T-cell (primary cell): ENCODE results near the gene PPP2R3B. TPM values are rescaled to one million over a fixed set of nuclear protein-coding genes. Genes with fewer than 3 reads are reported as not detected.
"Not testable (repeated sequence)": the region's sequence is repeated elsewhere in the genome, so short reads cannot be mapped to it uniquely, and the experiment has no call there.

Source experiments
- ATAC-seq, 4 experiments: fragments of 200-7000 bp in 3 of 4; fragments of 150-1000 bp in 1 of 4; cut with Tn5 transposase; replicated peaks in 1 of 4; 1 replicate in 3 of 4; 2 replicates in 1 of 4; pipeline ENCODE4 v1.10.0; 2021; ENCODE audit warnings: moderate library complexity in 3 of 4, mild to moderate bottlenecking in 2 of 4, moderate number of reproducible peaks in 1 of 4
- CTCF ChIA-PET, 2 donors: fragments of 300-600 bp; sonication (Branson Sonifier 250); formaldehyde crosslinking; loops; one replicate each; lab custom pipeline; 2022; ENCODE audit warnings: antibody characterized with exemption in 2 of 2; lab: Charles Lee
- POLR2A ChIA-PET, 2 donors: fragments of 300-600 bp; sonication (Branson Sonifier 250); formaldehyde crosslinking; loops; one replicate each; lab custom pipeline; 2022; ENCODE audit warnings: antibody characterized with exemption in 2 of 2; lab: Charles Lee
- DNase-seq, 35 experiments: peaks; one replicate each; pipeline versions ENCODE4 v3.0.0 to v3.0.0-alpha.2; 2013 to 2023
- H3K27ac ChIP-seq: one replicate; pipeline ENCODE4 v1.5.1; 2013; ENCODE audit warnings: low read length
- H3K27me3 ChIP-seq, 2 experiments: replicated peaks in 1 of 2; 1 replicate in 1 of 2; 2 replicates in 1 of 2; pipeline versions ENCODE4 v1.6.1 to v1.7.0; 2013; ENCODE audit warnings: low read length in 1 of 2, mixed read lengths in 1 of 2; ENCODE audit not compliant: control insufficient read depth in 2 of 2, insufficient read depth in 2 of 2; ENCODE audit errors: extremely low read depth in 1 of 2
- H3K36me3 ChIP-seq, 2 donors: 1 replicate in 1 of 2; 2 replicates in 1 of 2; pipeline versions ENCODE4 v1.6.1 to v1.7.0; 2013; ENCODE audit warnings: low read length in 1 of 2; ENCODE audit not compliant: control insufficient read depth in 2 of 2, insufficient read depth in 1 of 2; ENCODE audit errors: extremely low read depth in 1 of 2
- H3K4me1 ChIP-seq, 2 experiments: 1 replicate in 1 of 2; 2 replicates in 1 of 2; pipeline versions ENCODE4 v1.6.1 to v1.7.0; 2013; ENCODE audit warnings: low read length in 2 of 2, mixed read lengths in 1 of 2; ENCODE audit not compliant: insufficient read depth in 2 of 2, control insufficient read depth in 1 of 2; ENCODE audit errors: extremely low read depth in 1 of 2
- H3K4me3 ChIP-seq, 2 donors: 1 replicate in 1 of 2; 2 replicates in 1 of 2; pipeline versions ENCODE4 v1.5.1 to v1.7.0; 2013; ENCODE audit warnings: mild to moderate bottlenecking in 2 of 2, low read length in 1 of 2, moderate library complexity in 1 of 2; ENCODE audit not compliant: control insufficient read depth in 1 of 2; ENCODE audit errors: extremely low read depth in 1 of 2
- H3K9me3 ChIP-seq: 2 replicates; pipeline ENCODE4 v1.7.0; 2013
- H3K27ac Mint-ChIP-seq, 2 donors: one replicate each; pipeline ENCODE4 v1.8.0; 2020 to 2021; ENCODE audit warnings: mild to moderate bottlenecking in 2 of 2, mixed read lengths in 2 of 2
- H3K27me3 Mint-ChIP-seq, 2 donors: one replicate each; pipeline ENCODE4 v1.8.0; 2021 to 2022; ENCODE audit warnings: mixed read lengths in 2 of 2
- H3K36me3 Mint-ChIP-seq: one replicate; pipeline ENCODE4 v1.8.0; 2021; ENCODE audit warnings: mixed read lengths
- H3K4me1 Mint-ChIP-seq, 3 donors: one replicate each; pipeline ENCODE4 v1.8.0; 2020 to 2022; ENCODE audit warnings: mixed read lengths in 3 of 3, mild to moderate bottlenecking in 1 of 3
- H3K4me3 Mint-ChIP-seq, 3 donors: one replicate each; pipeline ENCODE4 v1.8.0; 2020 to 2022; ENCODE audit warnings: mild to moderate bottlenecking in 3 of 3, mixed read lengths in 3 of 3, moderate library complexity in 3 of 3
- H3K9me3 Mint-ChIP-seq, 3 donors: one replicate each; pipeline ENCODE4 v1.8.0; 2020 to 2022; ENCODE audit warnings: mixed read lengths in 3 of 3
- WGBS: methylation state at CpG from one replicate; pipeline ENCODE4 v1.1.5; 2013; ENCODE audit warnings: missing lambda C conversion rate; ENCODE audit not compliant: insufficient coverage; 5-methylcytosine and 5-hydroxymethylcytosine counted together
- total RNA-seq, 35 experiments: library from RNA in 6 of 35; stranded (reverse) in 6 of 35; fragments of 120-200 nt in 1 of 35; gene quantifications; one replicate each; pipeline versions ENCODE4 v1.2.1 to v1.2.4 and lab custom pipeline; 2013 to 2026

Gene PPP2R3B
- total RNA-seq, 5 donors from 2014 or later (not counting 1 experiment from before 2014, with no cell fraction given) = 30.5 to 56.5 (median 46.6) TPM

GRCh38 chrX:332496-332860 lies 54.2 kb downstream of the PPP2R3B start:
- H3K9me3 ChIP-seq = no peaks in the 10 kb centered on the region
- H3K4me1 Mint-ChIP-seq = peaks cover 0 to 3% (median 0%) of the 10 kb centered on the region in 3 donors
- 94% methylated on average over 17 of the region's 23 CpGs for WGBS
- peaks cover 0 to 2% of the 10 kb centered on the region in 2 donors for H3K27me3 Mint-ChIP-seq
- H3K4me1 ChIP-seq = peaks cover 0 to 17% of the 10 kb centered on the region in 2 experiments
- H3K4me3 ChIP-seq = no peak overlapping the region
- no peak for DNase-seq
- peaks cover 0 to 32% of the 10 kb centered on the region in 2 experiments for H3K27me3 ChIP-seq
- no peak for ATAC-seq
- H3K36me3 ChIP-seq = peaks cover 8 to 10% of the 10 kb centered on the region in 2 donors
- H3K36me3 Mint-ChIP-seq = peaks cover 19% of the 10 kb centered on the region
- no peak overlapping the region for H3K4me3 Mint-ChIP-seq
- ChIA-PET POLR2A (no interaction called here), CTCF (no interaction called here)
- no peaks in the 10 kb centered on the region for H3K9me3 Mint-ChIP-seq
- H3K27ac Mint-ChIP-seq = no peak overlapping the region
- no peak overlapping the region for H3K27ac ChIP-seq

- peaks cover 15% of the 10 kb centered on the region for H3K36me3 Mint-ChIP-seq
- Histone ChIP-seq H3K9me3 (no peaks in the 10 kb centered on the region), H3K36me3 (peaks cover 4 to 6% of the 10 kb centered on the region in 2 donors), H3K27me3 (peaks cover 0 to 32% of the 10 kb centered on the region in 2 experiments), H3K4me1 (peaks cover 0 to 17% of the 10 kb centered on the region in 2 experiments), H3K27ac (no peak overlapping the region), H3K4me3 (peak overlapping the region; percentile 7 to 32)
- peak overlapping the region in 1 of 3 donors; percentile 66 for H3K4me3 Mint-ChIP-seq
- no peak overlapping the region for H3K27ac Mint-ChIP-seq
- ChIA-PET CTCF (no interaction called here), POLR2A (no interaction called here)
- 63% methylated on average over 30 of the region's 35 CpGs for WGBS
- ATAC-seq = no peak
- DNase-seq = no peak
- peaks cover 0 to 3% (median 0%) of the 10 kb centered on the region in 3 donors for H3K4me1 Mint-ChIP-seq
- no peaks in the 10 kb centered on the region for H3K9me3 Mint-ChIP-seq
- H3K27me3 Mint-ChIP-seq = peaks cover 0 to 2% of the 10 kb centered on the region in 2 donors
Measured at GRCh38 chrX:331825-332495, 54.7 kb downstream of the PPP2R3B start.

GRCh38 chrX:331151-331824 lies 55.4 kb downstream of the PPP2R3B start:
- H3K4me1 Mint-ChIP-seq = peaks cover 0 to 3% (median 0%) of the 10 kb centered on the region in 3 donors
- DNase-seq = peak in 2 of 35 experiments; percentile 15 to 33
- Histone ChIP-seq H3K27ac (no peak overlapping the region), H3K9me3 (no peaks in the 10 kb centered on the region), H3K4me1 (peaks cover 0 to 17% of the 10 kb centered on the region in 2 experiments), H3K4me3 (peak overlapping the region; percentile 7 to 32), H3K36me3 (peaks cover under 1 to 4% of the 10 kb centered on the region in 2 donors), H3K27me3 (peaks cover 0 to 32% of the 10 kb centered on the region in 2 experiments)
- no peak overlapping the region for H3K27ac Mint-ChIP-seq
- H3K27me3 Mint-ChIP-seq = peaks cover 0 to 2% of the 10 kb centered on the region in 2 donors
- ChIA-PET CTCF (no interaction called here), POLR2A (no interaction called here)
- H3K36me3 Mint-ChIP-seq = peaks cover 9% of the 10 kb centered on the region
- 5% methylated on average over 51 of the region's 51 CpGs for WGBS
- peak; percentile 50 to 86 (median 54) for ATAC-seq
- no peaks in the 10 kb centered on the region for H3K9me3 Mint-ChIP-seq
- H3K4me3 Mint-ChIP-seq = peak overlapping the region in 1 of 3 donors; percentile 66

DNA sequence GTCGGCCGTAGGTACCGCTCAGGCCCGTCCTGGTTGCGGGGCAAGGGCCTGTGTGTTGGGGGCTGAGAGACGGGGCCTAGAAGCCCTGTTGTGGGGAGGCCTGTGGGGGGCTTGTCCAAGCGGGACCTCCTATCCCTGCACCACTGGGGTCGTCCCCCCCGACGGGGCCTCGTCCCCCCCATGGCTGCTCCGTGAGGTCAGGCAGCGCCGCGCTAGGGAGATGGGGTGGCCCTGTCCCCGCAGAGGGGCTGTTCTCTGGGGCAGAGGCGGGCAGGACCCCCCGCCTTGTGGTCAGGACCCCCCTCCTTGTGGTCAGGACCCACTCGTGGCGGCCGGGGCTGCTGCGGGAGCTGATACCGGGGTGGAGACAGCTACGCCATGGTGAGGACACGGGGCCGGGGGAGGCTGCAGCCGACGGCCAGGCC lies 56.0 kb downstream of the PPP2R3B start:
- WGBS = 5% methylated on average over 19 of the region's 28 CpGs
- H3K27me3 Mint-ChIP-seq = peaks cover 0 to 2% of the 10 kb centered on the region in 2 donors
- peak overlapping the region in 1 of 3 donors; percentile 66 for H3K4me3 Mint-ChIP-seq
- POLR2A ChIA-PET = no interaction called here
- H3K4me1 Mint-ChIP-seq = peaks cover 0 to 3% (median 0%) of the 10 kb centered on the region in 3 donors
- H3K27me3 ChIP-seq = peaks cover 0 to 32% of the 10 kb centered on the region in 2 experiments
- H3K9me3 ChIP-seq = no peaks in the 10 kb centered on the region
- H3K9me3 Mint-ChIP-seq = no peaks in the 10 kb centered on the region
- peaks cover 7% of the 10 kb centered on the region for H3K36me3 Mint-ChIP-seq
- H3K27ac Mint-ChIP-seq = no peak overlapping the region
- H3K4me3 ChIP-seq = peak overlapping the region in 1 of 2 donors; percentile 32
- H3K4me1 ChIP-seq = peaks cover 0 to 17% of the 10 kb centered on the region in 2 experiments
- CTCF ChIA-PET = no interaction called here
- H3K36me3 ChIP-seq = peaks cover 0 to 3% of the 10 kb centered on the region in 2 donors
- ATAC-seq = no peak
- no peak for DNase-seq
- no peak overlapping the region for H3K27ac ChIP-seq

DNA sequence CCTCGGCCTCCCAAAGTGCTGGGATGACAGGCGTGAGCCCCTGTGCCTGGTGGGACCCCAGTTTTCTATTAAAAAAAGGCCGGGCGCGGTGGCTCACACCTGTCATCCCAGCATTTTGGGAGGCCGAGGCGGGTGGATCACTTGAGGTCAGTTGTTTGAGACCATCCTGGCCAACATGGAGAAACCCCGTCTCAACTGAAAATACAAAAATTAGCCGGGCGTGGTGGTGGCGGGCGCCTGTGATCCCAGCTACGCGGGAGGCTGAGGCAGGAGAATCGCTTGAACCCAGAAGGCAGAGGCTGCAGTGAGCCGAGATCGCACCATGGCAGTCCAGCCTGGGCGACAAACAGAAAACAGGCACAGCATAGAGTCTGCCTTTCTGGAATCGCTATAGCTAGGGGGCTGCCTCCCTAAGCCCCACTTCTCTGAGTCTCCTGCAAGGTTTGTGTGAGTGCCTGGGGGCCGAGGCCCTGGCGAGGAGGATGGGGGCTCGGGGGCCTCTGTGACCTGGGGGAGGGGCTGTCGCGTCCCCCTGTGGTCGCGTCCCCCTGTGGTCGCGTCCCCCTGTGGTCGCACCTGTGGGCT lies 56.5 kb downstream of the PPP2R3B start:
- H3K27me3 Mint-ChIP-seq, H3K36me3 Mint-ChIP-seq, H3K4me1 Mint-ChIP-seq, POLR2A ChIA-PET, DNase-seq, ATAC-seq, H3K9me3 ChIP-seq, CTCF ChIA-PET, H3K9me3 Mint-ChIP-seq, H3K27ac ChIP-seq, H3K36me3 ChIP-seq, H3K27ac Mint-ChIP-seq, H3K4me3 ChIP-seq: not testable (repeated sequence)
- Histone ChIP-seq H3K27me3 (peaks cover 0 to 32% of the 10 kb centered on the region in 2 experiments), H3K4me1 (peaks cover 0 to 17% of the 10 kb centered on the region in 2 experiments)
- 61% methylated on average over 29 of the region's 29 CpGs for WGBS
- peak overlapping the region in 1 of 3 donors; percentile 25 for H3K4me3 Mint-ChIP-seq

- H3K36me3 Mint-ChIP-seq = no peaks in the 10 kb centered on the region
- ChIA-PET CTCF (no interaction called here), POLR2A (no interaction called here)
- H3K4me1 Mint-ChIP-seq = peaks cover 0 to 9% (median 0%) of the 10 kb centered on the region in 3 donors
- H3K4me1 ChIP-seq = peaks cover 0 to 21% of the 10 kb centered on the region in 2 experiments
- 92% methylated on average over 13 of the region's 23 CpGs for WGBS
- H3K36me3 ChIP-seq = peaks cover 0 to 3% of the 10 kb centered on the region in 2 donors
- H3K9me3 ChIP-seq = no peaks in the 10 kb centered on the region
- H3K27me3 ChIP-seq = peaks cover 0 to 35% of the 10 kb centered on the region in 2 experiments
- H3K27ac ChIP-seq = no peak overlapping the region
- H3K9me3 Mint-ChIP-seq = no peaks in the 10 kb centered on the region
- no peak overlapping the region for H3K4me3 Mint-ChIP-seq
- no peak overlapping the region for H3K4me3 ChIP-seq
- DNase-seq (no peak), ATAC-seq (no peak)
- H3K27me3 Mint-ChIP-seq = peaks cover 0 to 2% of the 10 kb centered on the region in 2 donors
- no peak overlapping the region for H3K27ac Mint-ChIP-seq
Measured at GRCh38 chrX:329291-329910, 57.3 kb downstream of the PPP2R3B start.
